ENCODE results near the gene INS. TPM values are rescaled to one million over a fixed set of nuclear protein-coding genes. Genes with fewer than 3 reads are reported as not detected.

Gene INS
- total RNA-seq, 2 donors from 2014 or later = not detected

DNA sequence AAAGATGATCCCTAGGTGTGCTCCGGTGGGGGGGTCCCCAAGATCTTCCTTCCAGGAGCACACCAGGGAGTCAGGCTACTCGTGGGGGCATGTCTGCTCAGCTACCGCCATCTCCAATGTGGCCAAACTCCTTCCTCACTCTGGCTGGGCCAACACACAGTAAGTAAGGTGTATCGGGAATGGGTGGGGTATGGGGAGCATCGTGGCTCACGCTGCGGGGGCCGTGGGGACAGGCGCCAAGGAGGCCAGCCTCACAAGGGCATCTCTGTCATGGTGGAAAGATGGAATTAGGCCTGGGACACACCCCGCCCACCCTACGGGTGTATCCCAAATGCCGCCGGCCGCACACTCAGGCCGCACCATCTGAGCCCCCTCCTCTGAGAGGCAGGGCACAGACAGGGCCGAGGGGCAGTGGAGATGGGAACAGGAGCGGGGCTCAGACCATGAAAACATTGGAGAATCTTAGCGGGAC, 30.1 kb downstream of the INS start:
- no peaks in the 10 kb centered on the region for H3K36me3 ChIP-seq
- H3K4me1 ChIP-seq (replicated peaks) = no peaks in the 10 kb centered on the region
- H3K4me3 ChIP-seq = no peak overlapping the region
- DNase-seq (ENCODE audit: low spot score) = no peak
- H3K27me3 ChIP-seq (replicated peaks; ENCODE audit: insufficient read depth) = peaks cover 10% of the 10 kb centered on the region
- H3K9me3 ChIP-seq = no peaks in the 10 kb centered on the region
- no peak overlapping the region for H3K27ac ChIP-seq
- no peak for TF ChIP-seq POLR2AphosphoS5 (IDR thresholded peaks at IDR 0.05)
- TF ChIP-seq POLR2A (IDR thresholded peaks at IDR 0.05) = no peak
- WGBS = 74% methylated on average over 18 of the region's 18 CpGs
- intact Hi-C loops (cut with DNase I) = no loop called here

DNA sequence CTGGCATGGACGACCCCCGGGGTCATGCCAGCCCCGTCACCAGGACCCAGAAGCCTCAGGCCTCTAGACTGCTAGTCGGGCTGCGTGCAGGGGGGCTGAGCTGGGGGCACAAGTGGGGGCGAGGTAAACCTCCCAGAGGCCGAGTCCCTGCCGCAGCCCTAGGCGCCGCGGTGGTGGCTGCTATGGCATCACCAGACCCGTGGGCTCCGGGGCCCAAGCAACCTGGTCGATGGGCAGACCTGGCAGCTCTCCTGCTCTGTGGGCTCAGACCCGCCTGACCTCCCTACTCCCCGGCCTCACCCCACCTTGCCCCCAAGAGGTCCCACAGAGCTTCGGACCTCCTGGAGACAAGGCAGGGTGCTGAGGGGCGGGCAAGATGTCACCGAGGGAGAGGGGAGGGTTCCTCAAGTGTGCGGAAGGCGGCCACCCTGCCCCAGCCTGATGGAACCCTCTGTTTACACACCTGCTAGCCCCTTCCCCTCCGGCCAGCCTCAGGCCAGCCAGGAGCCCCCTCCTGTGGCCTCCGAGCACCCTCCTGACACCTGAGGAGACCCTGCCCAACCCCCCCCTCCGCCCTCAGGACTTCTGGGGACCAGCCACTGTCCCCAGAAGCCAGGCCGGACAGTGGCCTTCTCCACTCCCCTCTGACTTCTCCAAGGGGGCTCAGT, 31.2 kb downstream of the INS start:
- H3K36me3 ChIP-seq = no peaks in the 10 kb centered on the region
- DNase-seq (ENCODE audit: low spot score) = no peak
- peaks cover 10% of the 10 kb centered on the region for H3K27me3 ChIP-seq (replicated peaks; ENCODE audit: insufficient read depth)
- H3K9me3 ChIP-seq = no peaks in the 10 kb centered on the region
- no peaks in the 10 kb centered on the region for H3K4me1 ChIP-seq (replicated peaks)
- no peak overlapping the region for H3K4me3 ChIP-seq
- intact Hi-C loops (cut with DNase I) = no loop called here
- TF ChIP-seq POLR2A (IDR thresholded peaks at IDR 0.05) = no peak
- no peak for TF ChIP-seq POLR2AphosphoS5 (IDR thresholded peaks at IDR 0.05)
- TF ChIP-seq, protein P1, sequence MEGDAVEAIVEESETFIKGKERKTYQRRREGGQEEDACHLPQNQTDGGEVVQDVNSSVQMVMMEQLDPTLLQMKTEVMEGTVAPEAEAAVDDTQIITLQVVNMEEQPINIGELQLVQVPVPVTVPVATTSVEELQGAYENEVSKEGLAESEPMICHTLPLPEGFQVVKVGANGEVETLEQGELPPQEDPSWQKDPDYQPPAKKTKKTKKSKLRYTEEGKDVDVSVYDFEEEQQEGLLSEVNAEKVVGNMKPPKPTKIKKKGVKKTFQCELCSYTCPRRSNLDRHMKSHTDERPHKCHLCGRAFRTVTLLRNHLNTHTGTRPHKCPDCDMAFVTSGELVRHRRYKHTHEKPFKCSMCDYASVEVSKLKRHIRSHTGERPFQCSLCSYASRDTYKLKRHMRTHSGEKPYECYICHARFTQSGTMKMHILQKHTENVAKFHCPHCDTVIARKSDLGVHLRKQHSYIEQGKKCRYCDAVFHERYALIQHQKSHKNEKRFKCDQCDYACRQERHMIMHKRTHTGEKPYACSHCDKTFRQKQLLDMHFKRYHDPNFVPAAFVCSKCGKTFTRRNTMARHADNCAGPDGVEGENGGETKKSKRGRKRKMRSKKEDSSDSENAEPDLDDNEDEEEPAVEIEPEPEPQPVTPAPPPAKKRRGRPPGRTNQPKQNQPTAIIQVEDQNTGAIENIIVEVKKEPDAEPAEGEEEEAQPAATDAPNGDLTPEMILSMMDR (IDR thresholded peaks at IDR 0.05) = no peak
- 87% methylated on average over 25 of the region's 25 CpGs for WGBS
- no peak overlapping the region for H3K27ac ChIP-seq

DNA sequence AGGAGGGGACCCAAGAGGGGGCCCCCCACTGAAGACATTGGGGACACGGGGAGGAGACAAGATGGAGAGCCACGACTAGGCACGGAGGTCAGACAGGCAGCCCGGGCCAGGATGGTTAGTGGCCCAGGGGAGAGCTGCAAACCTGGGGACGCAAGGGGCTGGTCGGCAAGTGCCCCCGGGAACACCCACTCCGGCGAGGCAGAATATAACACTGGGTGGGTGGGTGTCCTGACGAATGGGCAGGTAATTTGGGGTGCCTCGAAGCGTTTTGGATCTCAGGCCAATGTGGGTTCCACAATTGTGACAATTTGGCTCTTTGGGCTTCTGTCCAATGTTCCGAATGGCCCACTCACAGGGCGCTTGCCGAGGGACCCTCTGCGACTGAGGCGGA, 31.7 kb downstream of the INS start:
- 95% methylated on average over 17 of the region's 17 CpGs for WGBS
- TF ChIP-seq, protein P1 (IDR thresholded peaks at IDR 0.05) = no peak
- TF ChIP-seq POLR2A (IDR thresholded peaks at IDR 0.05) = no peak
- no peak for TF ChIP-seq POLR2AphosphoS5 (IDR thresholded peaks at IDR 0.05)
- DNase-seq (ENCODE audit: low spot score) = no peak
- H3K27ac ChIP-seq = no peak overlapping the region
- no peaks in the 10 kb centered on the region for H3K4me1 ChIP-seq (replicated peaks)
- intact Hi-C loops (cut with DNase I) = no loop called here
- H3K4me3 ChIP-seq = no peak overlapping the region
- H3K36me3 ChIP-seq = no peaks in the 10 kb centered on the region
- peaks cover 7% of the 10 kb centered on the region for H3K27me3 ChIP-seq (replicated peaks; ENCODE audit: insufficient read depth)
- H3K9me3 ChIP-seq = no peaks in the 10 kb centered on the region

DNA sequence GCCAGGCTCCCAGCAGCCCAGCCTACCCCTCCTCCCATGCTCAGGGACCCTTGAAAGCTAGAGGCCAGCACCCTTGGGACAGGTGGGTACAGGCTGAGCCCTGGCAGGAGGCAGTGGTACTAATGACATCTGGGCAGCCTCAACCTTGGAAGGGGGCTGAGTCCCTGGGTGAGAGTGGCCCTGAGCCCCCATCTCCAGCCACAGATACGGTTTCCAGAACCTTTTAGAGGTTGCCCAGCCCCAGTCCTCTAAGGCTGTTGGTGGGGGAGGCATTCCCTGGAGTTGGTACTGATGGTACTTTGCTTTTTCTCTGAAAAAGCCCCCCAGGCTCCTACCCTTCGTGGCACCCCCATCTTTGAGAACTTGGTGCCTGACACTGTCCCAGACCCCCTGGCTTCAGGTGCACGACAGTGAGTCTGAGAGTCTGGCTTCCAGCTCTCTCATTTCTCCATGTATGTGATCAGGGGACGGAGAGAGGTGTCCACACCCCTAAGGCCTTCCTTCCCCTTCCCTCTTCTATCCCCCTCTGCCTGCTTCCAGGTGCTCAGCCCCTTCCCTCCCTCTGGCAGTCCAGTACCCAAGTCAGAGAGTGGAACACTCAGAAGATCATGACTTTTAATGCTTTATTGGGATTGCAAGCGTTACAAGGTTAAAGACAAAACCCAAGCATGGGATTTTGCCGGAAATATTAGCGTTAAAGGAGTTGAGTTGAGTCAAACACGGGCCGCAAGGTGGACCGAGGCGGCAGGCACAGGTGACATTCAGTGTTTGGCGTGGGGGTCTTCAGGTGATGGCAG, 32.3 kb downstream of the INS start:
- H3K27me3 ChIP-seq (replicated peaks; ENCODE audit: insufficient read depth) = peaks cover 4% of the 10 kb centered on the region
- no peak overlapping the region for H3K27ac ChIP-seq
- no peak for TF ChIP-seq POLR2A (IDR thresholded peaks at IDR 0.05)
- TF ChIP-seq POLR2AphosphoS5 (IDR thresholded peaks at IDR 0.05) = no peak
- TF ChIP-seq, protein P1 (IDR thresholded peaks at IDR 0.05) = no peak
- no peaks in the 10 kb centered on the region for H3K9me3 ChIP-seq
- no peak overlapping the region for H3K4me3 ChIP-seq
- no peaks in the 10 kb centered on the region for H3K36me3 ChIP-seq
- intact Hi-C loops (cut with DNase I) = no loop called here
- WGBS = 87% methylated on average over 12 of the region's 12 CpGs
- H3K4me1 ChIP-seq (replicated peaks) = no peaks in the 10 kb centered on the region
- DNase-seq (ENCODE audit: low spot score) = no peak

DNA sequence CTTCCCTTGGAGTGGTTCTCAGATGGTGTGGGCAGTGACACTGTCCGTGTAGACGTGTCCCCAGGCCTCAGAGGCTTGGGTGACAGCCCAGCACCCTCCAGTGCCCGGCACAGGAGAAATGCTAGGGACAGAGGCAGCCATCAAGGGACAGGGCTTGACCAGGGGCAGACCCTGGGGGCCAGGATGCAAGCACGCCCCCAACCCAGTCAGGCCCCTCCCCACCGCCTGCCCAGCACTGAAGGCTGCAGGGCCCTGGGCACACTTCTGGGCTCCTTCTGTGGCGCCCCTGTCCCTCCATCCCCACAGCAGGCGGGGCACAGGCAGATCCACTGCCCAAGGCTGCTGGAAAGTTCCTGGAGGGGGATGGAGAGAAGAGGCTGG, 32.9 kb downstream of the INS start:
- Histone ChIP-seq H3K36me3 (no peaks in the 10 kb centered on the region), H3K4me3 (no peak overlapping the region), H3K27ac (no peak overlapping the region), H3K4me1 (replicated peaks) (no peaks in the 10 kb centered on the region), H3K27me3 (replicated peaks; ENCODE audit: insufficient read depth) (no peaks in the 10 kb centered on the region), H3K9me3 (no peaks in the 10 kb centered on the region)
- DNase-seq (ENCODE audit: low spot score) = no peak
- intact Hi-C loops (cut with DNase I) = no loop called here
- TF ChIP-seq POLR2A (IDR thresholded peaks at IDR 0.05) = no peak
- TF ChIP-seq POLR2AphosphoS5 (IDR thresholded peaks at IDR 0.05) = no peak
- TF ChIP-seq, protein P1 (IDR thresholded peaks at IDR 0.05) = no peak
- WGBS = 86% methylated on average over 7 of the region's 7 CpGs

All from prostate gland (tissue), 2 donors.